Measurements from ENCODE around the gene DMD.

Gene DMD

DNA sequence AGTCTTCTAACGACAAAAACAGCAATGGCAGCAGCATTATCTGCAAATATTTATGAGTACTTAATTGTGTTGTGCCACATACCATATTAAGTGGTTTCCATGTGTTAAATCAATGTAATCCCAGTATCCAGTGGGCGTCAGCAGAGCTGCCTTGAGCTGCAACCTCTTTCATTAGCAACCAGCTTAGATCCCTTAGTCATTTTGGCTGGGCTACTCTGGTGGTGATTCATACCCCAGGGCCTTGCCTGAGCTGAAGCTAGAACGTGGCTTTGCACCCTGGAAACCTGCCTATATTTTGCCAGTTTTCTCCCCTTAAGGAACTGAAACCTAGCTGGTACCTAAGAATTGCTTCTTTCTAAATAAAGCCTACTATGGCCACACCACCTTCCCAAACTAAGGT lies 1665.2 kb downstream of the DMD start:
- peaks cover 8% of the 10 kb centered on the region for H3K9me3 Mint-ChIP-seq
- H3K4me1 Mint-ChIP-seq = no peaks in the 10 kb centered on the region
- H3K36me3 Mint-ChIP-seq (ENCODE audit: insufficient read depth) = no peaks in the 10 kb centered on the region
- ATAC-seq (replicated peaks; ENCODE audit: extremely low read depth, poor library complexity, severe bottlenecking) = no peak
- DNase-seq (ENCODE audit: low spot score in 2 of 2) = no peak
- no peak overlapping the region for H3K4me3 Mint-ChIP-seq
- no peaks in the 10 kb centered on the region for H3K27me3 Mint-ChIP-seq
- no peak overlapping the region for H3K27ac Mint-ChIP-seq (ENCODE audit: low read depth)

DNA sequence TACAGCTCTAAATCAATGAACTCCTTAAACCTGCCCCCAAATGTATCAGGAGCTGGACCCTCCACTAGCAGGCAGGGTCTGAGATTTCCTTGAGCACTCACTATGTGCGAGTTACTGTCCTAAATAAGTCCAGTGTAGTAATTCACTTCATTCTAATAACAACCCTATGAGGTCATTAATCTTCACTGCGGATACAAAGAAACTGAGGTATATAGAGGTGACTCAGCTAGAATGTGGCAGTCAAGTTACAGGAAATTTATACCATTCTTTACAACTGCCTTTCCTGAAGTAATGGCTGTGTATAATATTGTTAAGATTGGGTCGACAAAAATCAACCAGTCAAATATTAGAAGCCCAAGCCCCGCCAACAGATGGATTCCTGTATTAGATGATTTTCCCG lies 1665.6 kb downstream of the DMD start:
- H3K27me3 Mint-ChIP-seq = no peaks in the 10 kb centered on the region
- H3K4me1 Mint-ChIP-seq = no peaks in the 10 kb centered on the region
- H3K27ac Mint-ChIP-seq (ENCODE audit: low read depth) = no peak overlapping the region
- H3K4me3 Mint-ChIP-seq = no peak overlapping the region
- H3K9me3 Mint-ChIP-seq = peaks cover 8% of the 10 kb centered on the region
- DNase-seq (ENCODE audit: low spot score in 2 of 2) = no peak
- ATAC-seq (replicated peaks; ENCODE audit: extremely low read depth, poor library complexity, severe bottlenecking) = no peak
- H3K36me3 Mint-ChIP-seq (ENCODE audit: insufficient read depth) = no peaks in the 10 kb centered on the region

DNA sequence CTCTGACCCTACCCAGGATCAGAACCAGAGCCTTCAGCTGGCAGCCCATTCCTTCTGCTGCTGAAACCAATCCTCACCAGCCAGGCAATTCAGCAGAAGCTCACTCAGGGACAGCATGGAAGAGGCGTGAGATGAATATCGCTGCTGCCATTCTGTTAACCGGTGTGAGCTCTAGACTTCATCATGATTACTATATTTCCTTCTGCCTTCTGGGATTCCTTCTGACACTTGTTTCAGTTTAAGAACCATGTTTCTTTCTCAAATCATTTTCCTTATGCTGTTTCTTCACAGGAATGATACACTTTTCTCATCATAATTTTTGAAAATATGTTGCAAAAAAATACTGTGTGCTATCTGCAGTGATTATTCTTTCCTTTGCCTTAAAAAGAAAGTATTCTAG lies 1666.2 kb downstream of the DMD start:
- Mint-ChIP-seq H3K4me1 (no peaks in the 10 kb centered on the region), H3K9me3 (peaks cover 8% of the 10 kb centered on the region), H3K27me3 (no peaks in the 10 kb centered on the region), H3K36me3 (ENCODE audit: insufficient read depth) (no peaks in the 10 kb centered on the region), H3K4me3 (no peak overlapping the region), H3K27ac (ENCODE audit: low read depth) (no peak overlapping the region)
- ATAC-seq (replicated peaks; ENCODE audit: extremely low read depth, poor library complexity, severe bottlenecking) (no peak), DNase-seq (ENCODE audit: low spot score in 2 of 2) (no peak)

DNA sequence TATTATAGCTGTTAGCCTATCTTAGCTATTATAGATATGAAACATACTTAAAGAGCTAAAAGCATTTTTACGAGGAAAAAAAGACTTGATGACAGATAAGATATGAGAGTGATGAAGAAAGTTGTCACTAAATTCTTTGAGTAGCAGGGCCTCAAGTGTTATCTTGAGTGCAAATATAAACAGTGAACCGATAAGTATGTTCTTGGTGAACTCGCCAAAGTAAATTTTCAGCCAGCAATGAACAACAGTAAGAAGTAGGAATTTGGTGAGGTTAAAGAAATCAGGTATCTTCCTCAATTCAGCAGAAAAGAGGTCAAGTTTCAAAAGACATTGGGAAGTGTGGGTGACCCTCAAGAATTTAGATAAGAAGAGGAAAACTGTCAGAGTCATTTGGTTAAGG lies 1667.7 kb downstream of the DMD start:
- Mint-ChIP-seq H3K36me3 (ENCODE audit: insufficient read depth) (no peaks in the 10 kb centered on the region), H3K27ac (ENCODE audit: low read depth) (no peak overlapping the region), H3K4me1 (no peaks in the 10 kb centered on the region), H3K4me3 (no peak overlapping the region), H3K27me3 (no peaks in the 10 kb centered on the region), H3K9me3 (peaks cover 8% of the 10 kb centered on the region)
- ATAC-seq (replicated peaks; ENCODE audit: extremely low read depth, poor library complexity, severe bottlenecking) = no peak
- no peak for DNase-seq (ENCODE audit: low spot score in 2 of 2)

DNA sequence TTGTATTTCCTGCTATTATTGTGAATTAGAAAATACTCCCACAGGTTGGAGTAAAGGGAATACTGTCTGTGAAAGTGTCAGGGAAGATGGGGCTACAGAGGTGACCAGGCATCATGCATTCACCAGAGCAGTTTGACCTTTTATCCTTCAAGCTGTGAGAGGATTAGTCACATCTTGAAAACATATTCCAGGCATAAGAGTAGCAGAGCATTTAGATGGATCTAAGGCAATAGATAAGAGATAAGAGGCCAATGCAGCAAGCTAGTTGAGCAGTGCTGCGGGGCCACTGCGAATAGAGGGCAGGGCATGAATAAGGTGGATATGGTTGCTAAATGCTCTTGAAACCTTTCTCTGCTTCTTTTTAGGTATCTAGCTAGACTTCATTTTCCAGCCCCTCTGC lies 1668.8 kb downstream of the DMD start:
- no peak for DNase-seq (ENCODE audit: low spot score in 2 of 2)
- ATAC-seq (replicated peaks; ENCODE audit: extremely low read depth, poor library complexity, severe bottlenecking) = no peak
- Mint-ChIP-seq H3K36me3 (ENCODE audit: insufficient read depth) (no peaks in the 10 kb centered on the region), H3K9me3 (peaks cover 8% of the 10 kb centered on the region), H3K27ac (ENCODE audit: low read depth) (no peak overlapping the region), H3K4me1 (no peaks in the 10 kb centered on the region), H3K4me3 (no peak overlapping the region), H3K27me3 (no peaks in the 10 kb centered on the region)

DNA sequence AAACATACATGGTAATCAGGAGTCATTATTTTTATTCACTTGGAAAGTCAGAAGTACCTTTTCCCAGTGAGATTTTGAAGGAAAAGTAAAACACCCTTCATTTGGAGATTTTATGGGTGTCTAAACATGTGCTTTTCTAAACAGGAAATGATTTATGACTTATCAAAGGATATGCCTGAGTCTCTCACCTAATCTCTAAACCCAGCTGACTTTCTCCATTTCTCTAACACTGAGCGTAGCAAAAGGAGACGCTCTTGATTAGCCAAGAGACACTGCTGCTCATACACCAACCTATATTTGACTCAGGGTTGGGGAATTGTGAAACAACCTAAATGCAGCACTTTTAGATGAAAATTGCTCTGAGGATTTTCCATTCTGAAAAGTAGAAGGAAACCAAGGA lies 1671.0 kb downstream of the DMD start:
- peaks cover 8% of the 10 kb centered on the region for H3K9me3 Mint-ChIP-seq
- no peak for ATAC-seq (replicated peaks; ENCODE audit: extremely low read depth, poor library complexity, severe bottlenecking)

DNA sequence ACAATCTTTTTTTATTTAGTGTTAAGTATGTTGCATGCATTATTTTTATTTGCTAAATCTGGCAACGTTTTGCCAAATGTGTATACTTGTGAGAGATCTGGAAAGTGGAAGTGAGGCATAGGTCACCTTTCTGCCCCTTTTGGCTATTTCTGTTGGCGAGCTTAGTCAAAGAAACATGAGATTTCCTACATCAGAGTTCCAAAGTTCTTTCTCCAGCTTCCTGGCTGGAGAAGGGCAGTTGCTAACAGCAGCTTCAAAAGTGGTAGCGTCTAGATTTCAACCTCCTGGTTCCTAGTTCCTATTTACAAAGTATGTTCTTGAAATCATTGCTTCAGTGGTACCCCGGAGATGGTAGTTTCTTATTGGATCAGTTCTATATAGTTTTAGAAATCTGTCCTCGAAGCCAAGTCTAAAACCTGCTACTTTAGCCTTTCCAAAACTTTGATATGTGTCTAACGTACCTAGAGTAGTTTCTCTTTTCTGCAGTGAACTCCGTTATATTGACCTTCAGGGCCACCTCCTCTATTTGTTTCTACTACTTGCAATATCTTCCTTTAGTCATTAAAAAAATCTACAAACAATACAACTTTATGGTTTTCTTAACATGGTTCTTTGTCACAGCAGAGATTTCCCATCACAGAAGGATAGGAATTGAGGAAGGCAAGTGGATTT lies 1683.8 kb downstream of the DMD start:
- no peak for ATAC-seq (replicated peaks; ENCODE audit: extremely low read depth, poor library complexity, severe bottlenecking)
- Mint-ChIP-seq H3K4me3 (no peak overlapping the region), H3K4me1 (no peaks in the 10 kb centered on the region), H3K27me3 (no peaks in the 10 kb centered on the region), H3K9me3 (peaks cover under 1% of the 10 kb centered on the region), H3K36me3 (ENCODE audit: insufficient read depth) (no peaks in the 10 kb centered on the region), H3K27ac (ENCODE audit: low read depth) (no peak overlapping the region)
- no peak for DNase-seq (ENCODE audit: low spot score in 2 of 2)

More for the DNA sequence above, 1671.0 kb downstream of the DMD start:
- no peak for DNase-seq (ENCODE audit: low spot score in 2 of 2)
- no peaks in the 10 kb centered on the region for H3K27me3 Mint-ChIP-seq
- H3K36me3 Mint-ChIP-seq (ENCODE audit: insufficient read depth) = no peaks in the 10 kb centered on the region
- no peak overlapping the region for H3K27ac Mint-ChIP-seq (ENCODE audit: low read depth)
- no peaks in the 10 kb centered on the region for H3K4me1 Mint-ChIP-seq
- no peak overlapping the region for H3K4me3 Mint-ChIP-seq

DNA sequence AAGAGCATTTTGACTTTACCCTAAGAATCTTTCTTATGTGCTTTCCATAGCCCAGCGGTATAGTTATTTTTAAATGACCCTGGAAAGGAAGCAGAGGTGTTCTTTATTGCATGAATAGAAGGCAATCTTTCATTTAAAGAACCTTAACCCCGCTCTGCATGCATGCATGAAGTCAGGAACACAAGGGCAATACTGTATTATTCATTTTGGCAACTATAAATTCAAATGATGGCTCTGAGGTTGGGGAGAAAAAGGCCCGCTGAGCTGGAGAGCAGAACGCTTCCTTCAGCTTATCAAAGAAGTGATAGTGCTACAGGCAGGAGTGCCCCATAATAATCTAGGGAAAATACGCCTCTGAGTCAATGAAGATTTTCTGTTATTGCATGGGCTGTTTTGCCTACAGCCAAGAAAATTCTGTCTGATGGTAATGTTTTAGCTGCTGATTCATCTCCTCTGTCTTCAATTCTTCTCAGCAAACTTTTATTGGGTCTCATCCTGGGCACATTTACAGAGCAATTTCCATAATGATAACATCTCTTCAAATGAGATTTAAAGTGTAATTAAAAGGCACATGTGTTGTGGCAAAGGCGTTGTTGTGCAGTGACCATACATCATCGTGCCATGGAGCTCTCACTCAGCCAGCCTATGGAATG lies 1687.3 kb downstream of the DMD start:
- ATAC-seq (replicated peaks; ENCODE audit: extremely low read depth, poor library complexity, severe bottlenecking) (no peak), DNase-seq (ENCODE audit: low spot score in 2 of 2) (no peak)
- Mint-ChIP-seq H3K4me3 (no peak overlapping the region), H3K36me3 (ENCODE audit: insufficient read depth) (no peaks in the 10 kb centered on the region), H3K27me3 (no peaks in the 10 kb centered on the region), H3K9me3 (peaks cover 18% of the 10 kb centered on the region), H3K27ac (ENCODE audit: low read depth) (no peak overlapping the region), H3K4me1 (no peaks in the 10 kb centered on the region)

DNA sequence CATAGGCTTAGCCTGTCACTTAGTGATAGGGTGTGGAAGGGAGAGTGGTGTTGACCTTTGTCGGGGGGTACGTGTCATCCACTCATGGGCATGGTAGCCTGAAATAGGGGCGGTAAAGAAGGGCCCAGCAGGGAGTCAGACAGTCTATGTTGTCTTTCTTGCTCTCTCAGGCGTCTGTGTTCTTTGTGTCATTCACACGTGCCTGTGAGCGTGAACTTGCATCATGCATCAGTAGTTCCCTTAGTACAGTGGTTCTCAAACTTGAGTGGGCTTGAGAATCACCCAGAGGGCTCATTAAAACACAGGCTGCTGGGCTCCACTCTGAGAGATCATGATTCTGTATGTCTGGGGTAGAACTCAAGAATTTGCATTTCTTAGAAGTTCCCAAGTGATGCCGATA lies 1688.6 kb downstream of the DMD start:
- Mint-ChIP-seq H3K4me3 (no peak overlapping the region), H3K27me3 (no peaks in the 10 kb centered on the region), H3K4me1 (no peaks in the 10 kb centered on the region), H3K36me3 (ENCODE audit: insufficient read depth) (no peaks in the 10 kb centered on the region), H3K27ac (ENCODE audit: low read depth) (no peak overlapping the region), H3K9me3 (peaks cover 18% of the 10 kb centered on the region)
- ATAC-seq (replicated peaks; ENCODE audit: extremely low read depth, poor library complexity, severe bottlenecking) (no peak), DNase-seq (ENCODE audit: low spot score in 2 of 2) (no peak)

DNA sequence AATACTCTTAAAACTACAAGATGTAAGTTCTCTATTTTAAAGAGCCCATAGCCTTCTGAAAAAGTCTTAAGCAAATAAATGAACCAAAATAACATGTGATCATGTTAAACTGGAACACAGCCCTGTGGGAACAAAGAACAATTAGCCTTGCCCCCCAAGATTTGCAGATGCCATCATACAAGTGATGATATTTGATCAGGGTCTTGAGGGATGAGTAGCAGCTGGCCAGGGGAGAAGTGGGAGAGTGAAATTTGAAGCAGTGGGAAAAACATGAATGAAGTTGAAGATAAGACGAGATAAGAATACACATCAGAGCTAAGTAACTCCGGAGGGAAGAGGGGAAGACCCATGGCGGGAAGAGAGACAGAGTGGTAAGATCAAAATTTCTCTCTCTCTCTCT lies 1689.4 kb downstream of the DMD start:
- Mint-ChIP-seq H3K27ac (ENCODE audit: low read depth) (no peak overlapping the region), H3K4me1 (no peaks in the 10 kb centered on the region), H3K27me3 (no peaks in the 10 kb centered on the region), H3K36me3 (ENCODE audit: insufficient read depth) (no peaks in the 10 kb centered on the region), H3K9me3 (peaks cover 18% of the 10 kb centered on the region), H3K4me3 (no peak overlapping the region)
- DNase-seq (ENCODE audit: low spot score in 2 of 2) = no peak
- ATAC-seq (replicated peaks; ENCODE audit: extremely low read depth, poor library complexity, severe bottlenecking) = no peak

DNA sequence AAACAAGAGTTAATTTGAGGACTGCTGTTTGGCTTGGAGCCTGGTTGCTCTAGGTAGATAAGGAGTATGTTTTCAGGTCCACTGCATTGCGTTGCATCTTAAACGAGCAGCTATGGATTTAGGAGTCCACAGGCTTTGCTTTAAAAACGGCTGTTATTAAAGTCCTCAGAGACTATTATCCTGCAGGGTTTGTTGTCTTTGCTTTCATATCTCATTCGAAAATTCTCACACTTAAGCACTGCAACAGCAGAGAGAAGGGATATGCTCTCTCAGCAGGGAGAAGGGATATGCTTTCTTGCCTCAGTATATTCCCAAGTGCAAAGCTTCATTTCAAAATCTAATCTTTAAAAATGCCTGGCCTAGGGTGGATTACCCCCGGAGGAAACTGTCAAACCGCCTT lies 1694.8 kb downstream of the DMD start:
- Mint-ChIP-seq H3K36me3 (ENCODE audit: insufficient read depth) (no peaks in the 10 kb centered on the region), H3K9me3 (peaks cover 9% of the 10 kb centered on the region), H3K27ac (ENCODE audit: low read depth) (no peak overlapping the region)

DNA sequence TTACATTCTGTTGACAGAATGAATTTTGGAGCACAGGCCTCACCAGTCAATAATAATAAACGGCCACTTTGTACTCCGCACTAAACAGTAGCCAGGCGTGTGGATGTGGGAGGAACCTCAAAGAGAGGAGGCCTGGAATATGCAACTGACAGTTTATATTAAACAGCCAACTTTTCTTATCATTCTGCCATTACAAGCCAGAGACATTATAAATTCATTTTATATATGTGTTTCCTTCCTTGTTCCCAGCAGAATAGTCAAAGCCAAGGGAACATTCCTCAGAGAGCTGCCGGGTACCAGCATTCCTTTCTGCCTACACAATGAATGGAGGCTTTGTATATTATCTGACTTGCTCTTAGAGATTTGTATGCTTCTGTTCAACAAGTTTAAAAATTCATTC lies 1703.0 kb downstream of the DMD start:
- no peaks in the 10 kb centered on the region for H3K4me1 Mint-ChIP-seq

More for the DNA sequence above, 1694.8 kb downstream of the DMD start:
- ATAC-seq (replicated peaks; ENCODE audit: extremely low read depth, poor library complexity, severe bottlenecking) (no peak), DNase-seq (ENCODE audit: low spot score in 2 of 2) (no peak)
- no peak overlapping the region for H3K4me3 Mint-ChIP-seq
- no peaks in the 10 kb centered on the region for H3K27me3 Mint-ChIP-seq
- no peaks in the 10 kb centered on the region for H3K4me1 Mint-ChIP-seq

DNA sequence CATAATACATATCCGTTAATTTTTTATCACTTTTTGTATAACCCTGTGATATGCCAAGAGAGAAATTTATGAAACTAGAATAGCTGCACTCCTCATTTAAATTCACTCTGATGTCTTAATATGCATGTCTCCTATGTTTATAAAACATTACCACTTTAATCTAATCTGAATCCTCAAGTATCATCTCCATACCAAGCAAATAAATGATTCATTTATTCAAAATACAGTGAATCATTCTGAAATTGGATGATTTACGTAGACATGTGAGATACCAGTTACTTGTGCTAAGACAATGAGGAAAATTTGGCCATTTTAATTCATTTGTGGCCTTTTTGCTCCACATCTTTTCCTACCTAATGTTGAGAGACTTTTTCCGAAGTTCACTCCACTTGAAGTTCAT lies 1704.4 kb downstream of the DMD start:
- peaks cover 6% of the 10 kb centered on the region for H3K9me3 Mint-ChIP-seq
- no peak overlapping the region for H3K4me3 Mint-ChIP-seq
- no peak for DNase-seq (ENCODE audit: low spot score in 2 of 2)
- ATAC-seq (replicated peaks; ENCODE audit: extremely low read depth, poor library complexity, severe bottlenecking) = no peak
- H3K36me3 Mint-ChIP-seq (ENCODE audit: insufficient read depth) = no peaks in the 10 kb centered on the region
- no peaks in the 10 kb centered on the region for H3K4me1 Mint-ChIP-seq
- no peak overlapping the region for H3K27ac Mint-ChIP-seq (ENCODE audit: low read depth)
- H3K27me3 Mint-ChIP-seq = no peaks in the 10 kb centered on the region

More for the DNA sequence above, 1703.0 kb downstream of the DMD start:
- Mint-ChIP-seq H3K9me3 (peaks cover 5% of the 10 kb centered on the region), H3K27me3 (no peaks in the 10 kb centered on the region), H3K36me3 (ENCODE audit: insufficient read depth) (no peaks in the 10 kb centered on the region), H3K27ac (ENCODE audit: low read depth) (no peak overlapping the region), H3K4me3 (no peak overlapping the region)
- no peak for DNase-seq (ENCODE audit: low spot score in 2 of 2)
- ATAC-seq (replicated peaks; ENCODE audit: extremely low read depth, poor library complexity, severe bottlenecking) = no peak

All from central memory CD8-positive, alpha-beta T cell (primary cell).